Thyroid gland (tissue), 4 donors: Measurements from ENCODE around the gene ICOS. TPM values are rescaled to one million over a fixed set of nuclear protein-coding genes. Genes with fewer than 3 reads are reported as not detected.

Source experiments
- DNase-seq, 2 donors: peaks; one replicate each; pipeline ENCODE4 v3.0.0-alpha.2; 2019
- H3K27ac ChIP-seq, 3 donors: fragments of 200-600 bp; sonication (generic); 1 replicate in 2 of 3; 2 replicates in 1 of 3; pipeline ENCODE4 v1.5.1; 2016 to 2019; ENCODE audit warnings: mild to moderate bottlenecking in 1 of 3, moderate library complexity in 1 of 3
- H3K27me3 ChIP-seq: fragments of 200-600 bp; sonication (generic); one replicate; pipeline ENCODE4 v1.5.1; 2019
- H3K36me3 ChIP-seq, 2 donors: fragments of 200-600 bp; sonication (generic); one replicate each; pipeline ENCODE4 v1.5.1; 2016 to 2019
- H3K4me1 ChIP-seq, 2 donors: fragments of 200-600 bp; sonication (generic); one replicate each; pipeline ENCODE4 v1.5.1; 2017 to 2019
- H3K4me3 ChIP-seq, 3 donors: fragments of 200-600 bp; sonication (generic); replicated peaks in 1 of 3; 1 replicate in 2 of 3; 2 replicates in 1 of 3; pipeline ENCODE4 v1.5.1; 2016; ENCODE audit warnings: mild to moderate bottlenecking in 1 of 3
- H3K9me3 ChIP-seq: fragments of 200-600 bp; sonication (generic); one replicate; pipeline ENCODE4 v1.5.1; 2017
- CTCF ChIP-seq, 6 experiments: fragments of 200-600 bp in 3 of 6; fragments of 450-650 bp in 3 of 6; sonication (generic) in 3 of 6; IDR thresholded peaks; one replicate each; pipeline ENCODE4 v1.5.1; 2016 to 2019; ENCODE audit warnings: antibody characterized with exemption in 6 of 6, mild to moderate bottlenecking in 2 of 6, inconsistent platforms in 1 of 6, moderate library complexity in 1 of 6
- POLR2A ChIP-seq, 2 donors: fragments of 450-650 bp; IDR thresholded peaks; one replicate each; pipeline ENCODE4 v1.6.1; 2017; ENCODE audit warnings: antibody characterized with exemption in 2 of 2, mild to moderate bottlenecking in 2 of 2, moderate library complexity in 1 of 2
- WGBS, 2 donors: methylation state at CpG; one replicate each; pipeline ENCODE4 v1.1.5; 2017; 5-methylcytosine and 5-hydroxymethylcytosine counted together
- intact Hi-C: fragments of 100-400 bp; cut with DNase I; formaldehyde crosslinking; loops from one replicate; pipeline ENCODE4 v1.15.1; 2023
- total RNA-seq, 4 donors: library from RNA; depleted of rRNA; stranded (reverse); fragments of >200 nt; gene quantifications; one replicate each; pipeline ENCODE4 v1.2.3, GENCODE V29; 2016

ICOS gene
- total RNA-seq, 4 donors from 2014 or later = 0.59 to 1.2 (median 1.0) TPM; not detected in 1

- Histone ChIP-seq H3K9me3 (no peaks in the 10 kb centered on the region), H3K27me3 (no peaks in the 10 kb centered on the region), H3K36me3 (no peaks in the 10 kb centered on the region), H3K27ac (no peak overlapping the region), H3K4me1 (no peaks in the 10 kb centered on the region), H3K4me3 (no peak overlapping the region)
- no peak for DNase-seq
- intact Hi-C loops = no loop called here
- 88 to 100% methylated on average over 2 of the region's 2 CpGs for WGBS, 2 donors
- TF ChIP-seq POLR2A (IDR thresholded peaks at IDR 0.05) (no peak), CTCF (IDR thresholded peaks at IDR 0.05) (no peak)
Observed at GRCh38 chr2:203891474-203891873, 45.1 kb upstream of the ICOS start.

GRCh38 chr2:203892207-203892606 lies 44.4 kb upstream of the ICOS start:
- 92 to 96% methylated on average over 4 of the region's 4 CpGs for WGBS, 2 donors
- Histone ChIP-seq H3K27me3 (no peaks in the 10 kb centered on the region), H3K4me3 (no peak overlapping the region), H3K4me1 (no peaks in the 10 kb centered on the region), H3K36me3 (no peaks in the 10 kb centered on the region), H3K27ac (no peak overlapping the region), H3K9me3 (no peaks in the 10 kb centered on the region)
- intact Hi-C loops = no loop called here
- DNase-seq = no peak
- TF ChIP-seq CTCF (IDR thresholded peaks at IDR 0.05) (no peak), POLR2A (IDR thresholded peaks at IDR 0.05) (no peak)

- DNase-seq = no peak
Observed at GRCh38 chr2:203893401-203893800, 43.2 kb upstream of the ICOS start.

GRCh38 chr2:203893840-203894239 lies 42.7 kb upstream of the ICOS start:
- no peaks in the 10 kb centered on the region for H3K36me3 ChIP-seq
- H3K27me3 ChIP-seq = no peaks in the 10 kb centered on the region
- H3K27ac ChIP-seq = no peak overlapping the region
- no peaks in the 10 kb centered on the region for H3K9me3 ChIP-seq
- no peaks in the 10 kb centered on the region for H3K4me1 ChIP-seq
- no peak overlapping the region for H3K4me3 ChIP-seq
- WGBS, 2 donors = 82 to 88% methylated on average over 7 of the region's 7 CpGs
- intact Hi-C loops = no loop called here
- no peak for TF ChIP-seq CTCF (IDR thresholded peaks at IDR 0.05)
- no peak for TF ChIP-seq POLR2A (IDR thresholded peaks at IDR 0.05)
- DNase-seq = no peak

More at GRCh38 chr2:203893401-203893800, 43.2 kb upstream of the ICOS start:
- no peak for TF ChIP-seq CTCF (IDR thresholded peaks at IDR 0.05)
- no peak for TF ChIP-seq POLR2A (IDR thresholded peaks at IDR 0.05)
- intact Hi-C loops = no loop called here
- Histone ChIP-seq H3K4me3 (no peak overlapping the region), H3K27ac (no peak overlapping the region), H3K9me3 (no peaks in the 10 kb centered on the region), H3K27me3 (no peaks in the 10 kb centered on the region), H3K36me3 (no peaks in the 10 kb centered on the region), H3K4me1 (no peaks in the 10 kb centered on the region)

- WGBS, 2 donors = 80 to 94% methylated on average over 1 of the region's 1 CpG
- intact Hi-C loops = no loop called here
- Histone ChIP-seq H3K4me3 (no peak overlapping the region), H3K27me3 (no peaks in the 10 kb centered on the region), H3K9me3 (no peaks in the 10 kb centered on the region), H3K4me1 (no peaks in the 10 kb centered on the region), H3K36me3 (no peaks in the 10 kb centered on the region), H3K27ac (no peak overlapping the region)
- TF ChIP-seq POLR2A (IDR thresholded peaks at IDR 0.05) (no peak), CTCF (IDR thresholded peaks at IDR 0.05) (no peak)
- no peak for DNase-seq
Observed at GRCh38 chr2:203894262-203894661, 42.3 kb upstream of the ICOS start.
